H9 (cell line): ENCODE measurements around the gene LPCAT2. TPM values are rescaled to one million over a fixed set of nuclear protein-coding genes. Genes with fewer than 3 reads are reported as not detected.

Experiments used
- DNase-seq: peaks from one replicate; pipeline ENCODE4 v3.0.0-alpha.2; 2017
- H2AFZ ChIP-seq: one replicate; pipeline ENCODE4 v1.6.1; 2013; ENCODE audit warnings: mild to moderate bottlenecking, low read length, control low read depth, moderate library complexity
- H2AK5ac ChIP-seq: 2 replicates; pipeline ENCODE4 v1.6.1; 2013; ENCODE audit warnings: low read length, control low read depth, mixed read lengths; ENCODE audit not compliant: insufficient read length
- H2BK120ac ChIP-seq: one replicate; pipeline ENCODE4 v1.6.1; 2013; ENCODE audit warnings: low read depth, mild to moderate bottlenecking, low read length, control low read depth, inconsistent platforms; ENCODE audit not compliant: poor library complexity, severe bottlenecking
- H2BK12ac ChIP-seq: 2 replicates; pipeline ENCODE4 v1.6.1; 2013; ENCODE audit warnings: low read length, control low read depth, mixed read lengths, low read depth; ENCODE audit not compliant: insufficient read length
- H2BK15ac ChIP-seq: 2 replicates; pipeline ENCODE4 v1.6.1; 2013; ENCODE audit warnings: low read depth, low read length, control low read depth
- H2BK20ac ChIP-seq: one replicate; pipeline ENCODE4 v1.6.1; 2013; ENCODE audit warnings: low read depth, mild to moderate bottlenecking, low read length, control low read depth, inconsistent platforms; ENCODE audit not compliant: poor library complexity, severe bottlenecking
- H2BK5ac ChIP-seq: 2 replicates; pipeline ENCODE4 v1.6.1; 2013; ENCODE audit warnings: low read length, control low read depth, mixed read lengths; ENCODE audit not compliant: insufficient read length
- H3K14ac ChIP-seq: 2 replicates; pipeline ENCODE4 v1.6.1; 2013; ENCODE audit warnings: low read length, control low read depth; ENCODE audit not compliant: insufficient read depth
- H3K18ac ChIP-seq: 2 replicates; pipeline ENCODE4 v1.6.1; 2013; ENCODE audit warnings: low read depth, mild to moderate bottlenecking, mixed read lengths, low read length, control low read depth; ENCODE audit not compliant: insufficient read length
- H3K23ac ChIP-seq: 2 replicates; pipeline ENCODE4 v1.6.1; 2013; ENCODE audit warnings: low read length, control low read depth, mixed read lengths, low read depth; ENCODE audit not compliant: insufficient read length
- H3K23me2 ChIP-seq: 2 replicates; pipeline ENCODE4 v1.6.1; 2013; ENCODE audit warnings: low read depth, mild to moderate bottlenecking, mixed read lengths, low read length, control low read depth; ENCODE audit not compliant: insufficient read length, poor library complexity, severe bottlenecking
- H3K27ac ChIP-seq: 2 replicates; pipeline ENCODE4 v1.5.1; 2013; ENCODE audit warnings: low read length, control low read depth, mixed read lengths, low read depth; ENCODE audit not compliant: insufficient read length
- H3K27me3 ChIP-seq: 2 replicates; pipeline ENCODE4 v1.6.1; 2013; ENCODE audit warnings: low read length, control low read depth, inconsistent platforms; ENCODE audit not compliant: insufficient read depth
- H3K4ac ChIP-seq: 2 replicates; pipeline ENCODE4 v1.6.1; 2013; ENCODE audit warnings: low read depth, mild to moderate bottlenecking, control low read depth, inconsistent platforms, low read length, moderate library complexity
- H3K4me1 ChIP-seq: 2 replicates; pipeline ENCODE4 v1.6.1; 2013; ENCODE audit warnings: low read length, control low read depth, inconsistent platforms; ENCODE audit not compliant: insufficient read depth
- H3K4me2 ChIP-seq: 2 replicates; pipeline ENCODE4 v1.6.1; 2013; ENCODE audit warnings: low read length, control low read depth, mixed read lengths; ENCODE audit not compliant: insufficient read length, insufficient read depth
- H3K56ac ChIP-seq: 2 replicates; pipeline ENCODE4 v1.6.1; 2013; ENCODE audit warnings: low read depth, mild to moderate bottlenecking, mixed read lengths, low read length, control low read depth; ENCODE audit not compliant: insufficient read length
- H3K79me1 ChIP-seq: 2 replicates; pipeline ENCODE4 v1.6.1; 2013; ENCODE audit warnings: low read depth, mild to moderate bottlenecking, moderate library complexity, low read length, control low read depth, inconsistent platforms; ENCODE audit not compliant: insufficient read depth, poor library complexity, severe bottlenecking
- H3K79me2 ChIP-seq: 2 replicates; pipeline ENCODE4 v1.6.1; 2013; ENCODE audit warnings: low read length, control low read depth, inconsistent platforms; ENCODE audit not compliant: insufficient read depth
- H3K9ac ChIP-seq: 2 replicates; pipeline ENCODE4 v1.6.1; 2013; ENCODE audit warnings: low read length, control low read depth, mixed read lengths; ENCODE audit not compliant: insufficient read length; ENCODE audit errors: extremely low read depth
- H3K9me3 ChIP-seq: one replicate; pipeline ENCODE4 v1.6.1; 2013; ENCODE audit warnings: low read depth, low read length, inconsistent platforms; ENCODE audit not compliant: control insufficient read depth
- H3T11ph ChIP-seq: one replicate; pipeline ENCODE4 v1.6.1; 2013; ENCODE audit warnings: mild to moderate bottlenecking, low read length, control low read depth, inconsistent platforms
- H4K20me1 ChIP-seq: one replicate; pipeline ENCODE4 v1.6.1; 2013; ENCODE audit not compliant: control insufficient read depth, insufficient read length, insufficient read depth
- H4K5ac ChIP-seq: 2 replicates; pipeline ENCODE4 v1.6.1; 2013; ENCODE audit warnings: low read depth, mild to moderate bottlenecking, mixed read lengths, low read length, control low read depth; ENCODE audit not compliant: insufficient read length
- H4K8ac ChIP-seq: replicated peaks from 2 replicates; pipeline ENCODE4 v1.6.1; 2013; ENCODE audit warnings: low read length, control low read depth, mixed read lengths, low read depth; ENCODE audit not compliant: insufficient read length
- H4K91ac ChIP-seq: 2 replicates; pipeline ENCODE4 v1.6.1; 2013; ENCODE audit warnings: low read depth, mild to moderate bottlenecking, moderate library complexity, mixed read lengths, low read length, control low read depth; ENCODE audit not compliant: insufficient read length
- H3K27ac Mint-ChIP-seq, 3 experiments: 2 replicates in 2 of 3; 3 replicates in 1 of 3; pipeline ENCODE4 v1.8.0; 2020 to 2021; ENCODE audit warnings: mixed read lengths in 3 of 3, mild to moderate bottlenecking in 1 of 3, moderate library complexity in 1 of 3
- H3K27me3 Mint-ChIP-seq: 2 replicates; pipeline ENCODE4 v1.8.0; 2021; ENCODE audit warnings: low read depth, mild to moderate bottlenecking, moderate library complexity, mixed read lengths
- H3K36me3 Mint-ChIP-seq, 3 experiments: 2 replicates in 2 of 3; 3 replicates in 1 of 3; pipeline ENCODE4 v1.8.0; 2020 to 2021; ENCODE audit warnings: low read depth in 3 of 3, mixed read lengths in 3 of 3; ENCODE audit not compliant: insufficient read depth in 1 of 3
- H3K4me1 Mint-ChIP-seq, 2 experiments: 2 replicates each; pipeline ENCODE4 v1.8.0; 2020; ENCODE audit warnings: mixed read lengths in 2 of 2
- H3K4me3 Mint-ChIP-seq, 2 experiments: 2 replicates in 1 of 2; 3 replicates in 1 of 2; pipeline ENCODE4 v1.8.0; 2020 to 2021; ENCODE audit warnings: mild to moderate bottlenecking in 2 of 2, mixed read lengths in 2 of 2, moderate library complexity in 1 of 2
- H3K9me3 Mint-ChIP-seq, 2 experiments: 2 replicates in 1 of 2; 3 replicates in 1 of 2; pipeline ENCODE4 v1.8.0; 2020; ENCODE audit warnings: mild to moderate bottlenecking in 2 of 2, mixed read lengths in 2 of 2, moderate library complexity in 1 of 2
- WGBS: extraction: QIAGEN DNeasy Blood & Tissue Kit; methylation state at CpG from one replicate; pipeline ENCODE4 v1.1.7; 2013; ENCODE audit warnings: missing lambda C conversion rate, low lambda C conversion rate, mixed read lengths; ENCODE audit not compliant: insufficient read length; ENCODE audit errors: extremely low coverage; 5-methylcytosine and 5-hydroxymethylcytosine counted together
- long read RNA-seq: library from polyadenylated mRNA; unstranded; transcript quantifications from one replicate; pipeline ENCODE4 v2.0.0, GENCODE V29; 2020
- total RNA-seq: library from RNA; stranded (reverse); gene quantifications from 2 replicates; pipeline ENCODE4 v1.2.1, GENCODE V29; 2021
- TF ChIP-seq, protein P1 (sequence below): fragments of 200-600 bp; sonication (generic); conservative IDR thresholded peaks from 3 replicates; pipeline ENCODE4 v1.8.0; 2021; ENCODE audit warnings: antibody characterized with exemption, mild to moderate bottlenecking

Gene LPCAT2, protein sequence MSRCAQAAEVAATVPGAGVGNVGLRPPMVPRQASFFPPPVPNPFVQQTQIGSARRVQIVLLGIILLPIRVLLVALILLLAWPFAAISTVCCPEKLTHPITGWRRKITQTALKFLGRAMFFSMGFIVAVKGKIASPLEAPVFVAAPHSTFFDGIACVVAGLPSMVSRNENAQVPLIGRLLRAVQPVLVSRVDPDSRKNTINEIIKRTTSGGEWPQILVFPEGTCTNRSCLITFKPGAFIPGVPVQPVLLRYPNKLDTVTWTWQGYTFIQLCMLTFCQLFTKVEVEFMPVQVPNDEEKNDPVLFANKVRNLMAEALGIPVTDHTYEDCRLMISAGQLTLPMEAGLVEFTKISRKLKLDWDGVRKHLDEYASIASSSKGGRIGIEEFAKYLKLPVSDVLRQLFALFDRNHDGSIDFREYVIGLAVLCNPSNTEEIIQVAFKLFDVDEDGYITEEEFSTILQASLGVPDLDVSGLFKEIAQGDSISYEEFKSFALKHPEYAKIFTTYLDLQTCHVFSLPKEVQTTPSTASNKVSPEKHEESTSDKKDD
- total RNA-seq = 2.5 and 2.8 TPM in 2 replicates
- long read RNA-seq, full-length matches to known transcripts = 4 of 8 reads
- long read RNA-seq, partial matches to known transcripts = 1 of 8 reads
- long read RNA-seq, other reads (novel, unspliced or antisense) = 3 of 8 reads

DNA sequence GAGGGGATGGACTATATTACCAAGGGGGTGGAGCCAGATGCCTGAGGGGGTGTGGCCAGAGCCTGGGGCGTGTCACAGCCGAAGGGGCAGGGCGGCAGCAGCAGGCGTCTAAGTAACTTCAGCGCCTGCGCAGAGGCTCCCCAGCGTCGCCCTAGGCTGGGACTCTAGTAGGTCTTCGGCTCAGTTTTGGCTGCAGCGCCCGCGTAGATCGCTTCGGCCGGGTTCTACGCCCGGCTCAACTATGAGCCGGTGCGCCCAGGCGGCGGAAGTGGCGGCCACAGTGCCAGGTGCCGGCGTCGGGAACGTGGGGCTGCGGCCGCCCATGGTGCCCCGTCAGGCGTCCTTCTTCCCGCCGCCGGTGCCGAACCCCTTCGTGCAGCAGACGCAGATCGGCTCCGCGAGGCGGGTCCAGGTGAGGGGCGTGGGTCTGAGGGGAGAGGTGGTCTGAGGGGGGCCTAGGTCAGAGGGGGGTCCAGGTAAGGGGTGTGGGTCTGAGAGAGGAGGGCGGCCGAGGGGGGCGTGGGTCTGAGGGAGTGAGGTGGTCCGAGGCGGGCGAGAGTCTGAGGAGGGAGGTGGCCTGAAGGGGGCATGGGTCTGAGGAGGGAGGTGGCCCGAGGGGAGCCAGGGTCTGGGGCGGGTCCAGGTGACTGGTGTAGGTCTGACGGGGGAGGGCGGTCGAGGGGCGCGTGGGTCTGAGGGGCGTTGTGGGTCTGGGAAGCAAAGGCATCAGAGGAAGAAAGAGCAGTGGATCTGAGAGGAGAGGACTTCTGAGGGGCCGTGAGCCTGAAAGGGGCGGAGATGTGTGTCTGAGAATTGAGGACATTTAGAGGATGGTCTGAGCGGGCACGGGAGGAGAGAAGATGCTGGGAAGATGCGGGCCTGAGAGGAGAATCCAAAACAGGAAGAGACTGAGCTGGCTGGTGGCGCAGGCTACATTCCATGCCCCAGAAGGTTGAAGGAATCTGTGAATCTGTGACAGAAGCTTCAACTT lies at the start of gene LPCAT2:
Gene LPCAT2 (plus strand): TSS at position 132 of the 991 bp plus-strand sequence. CDS start 110 bp downstream, at position 242.
- Histone ChIP-seq H4K8ac (no peak within 1 kb of the TSS), H3K23ac (no peak within 1 kb of the TSS), H3K9me3 (no peaks in the 10 kb centered on the region), H2BK20ac (no peak within 1 kb of the TSS), H2AFZ (no peak within 1 kb of the TSS), H3K79me1 (no peaks in the 10 kb centered on the region), H4K91ac (no peak within 1 kb of the TSS), H3K79me2 (no peaks in the 10 kb centered on the region), H2BK5ac (no peak within 1 kb of the TSS), H2BK12ac (no peak within 1 kb of the TSS), H2BK15ac (no peak within 1 kb of the TSS), H3K4me2 (peak within 1 kb of the TSS; percentile 86), H2BK120ac (no peak within 1 kb of the TSS), H3K4me1 (peaks cover 3% of the 10 kb centered on the region; the same call in 1 of the 2 replicates), H3K14ac (no peak within 1 kb of the TSS), H4K5ac (no peak within 1 kb of the TSS), H3T11ph (no peak within 1 kb of the TSS), H3K9ac (peak within 1 kb of the TSS; percentile 3), H3K4ac (no peak within 1 kb of the TSS), H3K27ac (no peak within 1 kb of the TSS), H4K20me1 (no peaks in the 10 kb centered on the region), H3K18ac (peak within 1 kb of the TSS; percentile 0), H3K27me3 (no peaks in the 10 kb centered on the region), H3K23me2 (peaks cover 10% of the 10 kb centered on the region), H3K56ac (no peak within 1 kb of the TSS), H2AK5ac (no peak within 1 kb of the TSS)
- H3K36me3 Mint-ChIP-seq = peaks cover 21 to 26% (median 25%) of the 10 kb centered on the region in 3 experiments
- peak; percentile 93 for DNase-seq
- peak within 1 kb of the TSS in 1 of 3 experiments; percentile 82; a peak in 2 of 7 replicates for H3K27ac Mint-ChIP-seq
- WGBS = no CpG with 5 or more reads among the region's 61 CpGs
- peaks cover 14 to 20% of the 10 kb centered on the region in 2 experiments for H3K4me1 Mint-ChIP-seq
- peaks cover 9% of the 10 kb centered on the region for H3K27me3 Mint-ChIP-seq
- peaks cover 21 to 22% of the 10 kb centered on the region in 2 experiments for H3K9me3 Mint-ChIP-seq
- TF ChIP-seq, protein P1, sequence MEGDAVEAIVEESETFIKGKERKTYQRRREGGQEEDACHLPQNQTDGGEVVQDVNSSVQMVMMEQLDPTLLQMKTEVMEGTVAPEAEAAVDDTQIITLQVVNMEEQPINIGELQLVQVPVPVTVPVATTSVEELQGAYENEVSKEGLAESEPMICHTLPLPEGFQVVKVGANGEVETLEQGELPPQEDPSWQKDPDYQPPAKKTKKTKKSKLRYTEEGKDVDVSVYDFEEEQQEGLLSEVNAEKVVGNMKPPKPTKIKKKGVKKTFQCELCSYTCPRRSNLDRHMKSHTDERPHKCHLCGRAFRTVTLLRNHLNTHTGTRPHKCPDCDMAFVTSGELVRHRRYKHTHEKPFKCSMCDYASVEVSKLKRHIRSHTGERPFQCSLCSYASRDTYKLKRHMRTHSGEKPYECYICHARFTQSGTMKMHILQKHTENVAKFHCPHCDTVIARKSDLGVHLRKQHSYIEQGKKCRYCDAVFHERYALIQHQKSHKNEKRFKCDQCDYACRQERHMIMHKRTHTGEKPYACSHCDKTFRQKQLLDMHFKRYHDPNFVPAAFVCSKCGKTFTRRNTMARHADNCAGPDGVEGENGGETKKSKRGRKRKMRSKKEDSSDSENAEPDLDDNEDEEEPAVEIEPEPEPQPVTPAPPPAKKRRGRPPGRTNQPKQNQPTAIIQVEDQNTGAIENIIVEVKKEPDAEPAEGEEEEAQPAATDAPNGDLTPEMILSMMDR = no peak
- H3K4me3 Mint-ChIP-seq = peak within 1 kb of the TSS; percentile 82 to 84
